ENCODE data around the gene MGLL. TPM values are rescaled to one million over a fixed set of nuclear protein-coding genes. Genes with fewer than 3 reads are reported as not detected.
"Not testable (repeated sequence)": the region's sequence is repeated elsewhere in the genome, so short reads cannot be mapped to it uniquely, and the experiment has no call there.

Gene MGLL
- total and polyA plus RNA-seq, 7 donors, result 24.7 to 220 (median 46.8) TPM

- Histone ChIP-seq H3K27me3 (no peaks in the 10 kb centered on the region), H3K4me1 (peaks cover 0 to 59% (median 45%) of the 10 kb centered on the region in 4 donors)
- TF ChIP-seq POLR2A (IDR thresholded peaks at IDR 0.05) (no peak), POLR2AphosphoS5 (IDR thresholded peaks at IDR 0.05) (peak; percentile 19 to 72 (median 44)), EP300 (IDR thresholded peaks at IDR 0.05) (peak in 1 of 4 donors; percentile 49)
Observed at GRCh38 chr3:127707851-127708411, 114.4 kb downstream of the MGLL start.

GRCh38 chr3:127706785-127707351 lies 115.4 kb downstream of the MGLL start:
- H3K36me3 ChIP-seq, result peaks cover 0 to 6% (median 0%) of the 10 kb centered on the region in 4 donors
- H3K27ac ChIP-seq, result peak overlapping the region; percentile 60 to 85 (median 74)
- no peak for TF ChIP-seq EP300 (IDR thresholded peaks at IDR 0.05)
- no peak for TF ChIP-seq POLR2A (IDR thresholded peaks at IDR 0.05)
- no peak for TF ChIP-seq POLR2AphosphoS5 (IDR thresholded peaks at IDR 0.05)
- no peak for TF ChIP-seq CTCF (IDR thresholded peaks at IDR 0.05)
- no peaks in the 10 kb centered on the region for H3K27me3 ChIP-seq
- H3K4me3 ChIP-seq, result no peak overlapping the region
- intact Hi-C loops (cut with DNase I), result no loop called here
- 93% methylated on average over 16 of the region's 16 CpGs for WGBS, 2 donors
- peak; percentile 63 for DNase-seq
- peaks cover 0 to 66% (median 55%) of the 10 kb centered on the region in 4 donors for H3K4me1 ChIP-seq
- no peaks in the 10 kb centered on the region for H3K9me3 ChIP-seq

More at GRCh38 chr3:127707851-127708411, 114.4 kb downstream of the MGLL start:
- Histone ChIP-seq H3K9me3 (no peaks in the 10 kb centered on the region), H3K4me3 (no peak overlapping the region), H3K27ac (peak overlapping the region; percentile 60 to 85 (median 74)), H3K36me3 (peaks cover 0 to 6% (median 0%) of the 10 kb centered on the region in 4 donors)
- DNase-seq, result peak; percentile 70
- intact Hi-C loops (cut with DNase I), result no loop called here
- 72 to 82% methylated on average over 13 of the region's 13 CpGs for whole genome bisulfite sequencing, 2 donors

- peak; percentile 64 for DNase-seq
- Histone ChIP-seq H3K27me3 (no peaks in the 10 kb centered on the region), H3K27ac (peak overlapping the region; percentile 60 to 85 (median 74)), H3K36me3 (peaks cover 0 to 6% (median 0%) of the 10 kb centered on the region in 4 donors), H3K4me1 (peaks cover 0 to 69% (median 57%) of the 10 kb centered on the region in 4 donors), H3K9me3 (no peaks in the 10 kb centered on the region), H3K4me3 (no peak overlapping the region)
- TF ChIP-seq POLR2AphosphoS5 (IDR thresholded peaks at IDR 0.05) (no peak), EP300 (IDR thresholded peaks at IDR 0.05) (no peak), POLR2A (IDR thresholded peaks at IDR 0.05) (no peak), CTCF (IDR thresholded peaks at IDR 0.05) (no peak)
- intact Hi-C loops (cut with DNase I), result no loop called here
- 85 to 86% methylated on average over 7 of the region's 7 CpGs for WGBS, 2 donors
Observed at GRCh38 chr3:127706312-127706711, 116.0 kb downstream of the MGLL start.

- H3K27me3 ChIP-seq; H3K27ac ChIP-seq; intact Hi-C loops (cut with DNase I); H3K36me3 ChIP-seq; DNase-seq; H3K9me3 ChIP-seq; H3K4me3 ChIP-seq: not testable (repeated sequence)
- H3K4me1 ChIP-seq, result peaks cover 0 to 62% (median 46%) of the 10 kb centered on the region in 4 donors
- WGBS, 2 donors, result 94 to 95% methylated on average over 4 of the region's 4 CpGs
Observed at GRCh38 chr3:127704840-127705239, 117.5 kb downstream of the MGLL start.

- DNase-seq, result peak; percentile 55
- no peaks in the 10 kb centered on the region for H3K27me3 ChIP-seq
- intact Hi-C loops (cut with DNase I), result no loop called here
- H3K4me3 ChIP-seq, result no peak overlapping the region
- no peaks in the 10 kb centered on the region for H3K9me3 ChIP-seq
- 79 to 83% methylated on average over 4 of the region's 4 CpGs for WGBS, 2 donors
- H3K4me1 ChIP-seq, result peaks cover 0 to 62% (median 49%) of the 10 kb centered on the region in 4 donors
- TF ChIP-seq EP300 (IDR thresholded peaks at IDR 0.05) (no peak), POLR2A (IDR thresholded peaks at IDR 0.05) (no peak), POLR2AphosphoS5 (IDR thresholded peaks at IDR 0.05) (no peak), CTCF (IDR thresholded peaks at IDR 0.05) (no peak)
- peak overlapping the region in 3 of 4 donors; percentile 37 to 97 (median 46) for H3K27ac ChIP-seq
- peaks cover 0 to 6% (median 0%) of the 10 kb centered on the region in 4 donors for H3K36me3 ChIP-seq
Observed at GRCh38 chr3:127702151-127702578, 120.2 kb downstream of the MGLL start.
